ENCODE data around the gene ZNF322.

The ZNF322 gene

GRCh38 chr6:26613689-26614683 lies 45.6 kb downstream of the ZNF322 start:
- DNase-seq, result no peak

GRCh38 chr6:26613201-26613600 lies 46.3 kb downstream of the ZNF322 start:
- no peak for DNase-seq

GRCh38 chr6:26611599-26611998 lies 47.9 kb downstream of the ZNF322 start:
- no peak for DNase-seq

GRCh38 chr6:26609463-26609862 lies 50.1 kb downstream of the ZNF322 start:
- no peak for DNase-seq

GRCh38 chr6:26607434-26608230 lies 51.9 kb downstream of the ZNF322 start:
- peak; percentile 68 for DNase-seq

GRCh38 chr6:26604797-26605196 lies 54.7 kb downstream of the ZNF322 start:
- DNase-seq, result no peak

- no peak for DNase-seq
Observed at GRCh38 chr6:26604026-26604425, 55.5 kb downstream of the ZNF322 start.

- DNase-seq, result no peak
Observed at GRCh38 chr6:26602262-26602661, 57.3 kb downstream of the ZNF322 start.

- no peak for DNase-seq
Observed at GRCh38 chr6:26600759-26601158, 58.8 kb downstream of the ZNF322 start.

- DNase-seq, result no peak
Observed at GRCh38 chr6:26599591-26599990, 60.0 kb downstream of the ZNF322 start.

GRCh38 chr6:26599134-26599533 lies 60.4 kb downstream of the ZNF322 start:
- no peak for DNase-seq

GRCh38 chr6:26598267-26598666 lies 61.3 kb downstream of the ZNF322 start:
- no peak for DNase-seq

GRCh38 chr6:26597821-26598220 lies 61.7 kb downstream of the ZNF322 start:
- no peak for DNase-seq

GRCh38 chr6:26597389-26597766 lies 62.2 kb downstream of the ZNF322 start:
- DNase-seq, result no peak

- DNase-seq, result peak; percentile 96
Observed at GRCh38 chr6:26596579-26597388, 62.8 kb downstream of the ZNF322 start, which contains the start of gene ABT1. Gene ABT1 (plus strand): TSS chr6:26596953. CDS start chr6:26596983, 30 bp downstream.

GRCh38 chr6:26595669-26596269 lies 63.8 kb downstream of the ZNF322 start:
- DNase-seq, result peak; percentile 71

- DNase-seq, result no peak
Observed at GRCh38 chr6:26594730-26595632, 64.6 kb downstream of the ZNF322 start.

- DNase-seq, result no peak
Observed at GRCh38 chr6:26594131-26594498, 65.4 kb downstream of the ZNF322 start.

GRCh38 chr6:26593278-26594130 lies 66.0 kb downstream of the ZNF322 start:
- no peak for DNase-seq

GRCh38 chr6:26592649-26593048 lies 66.9 kb downstream of the ZNF322 start:
- DNase-seq, result no peak

All from DMS153 (cell line).